OCI-LY3 (cell line): Measurements from ENCODE around the gene AHDC1.

Experiments
- H2AFZ ChIP-seq: fragments of 200-600, 300-600 bp; shearing (Covaris generic); 2 replicates; pipeline ENCODE4 v1.6.0; 2014; ENCODE audit warnings: antibody characterized with exemption, low read depth, low read length
- H3K27ac ChIP-seq: fragments of 200-600, 300-600 bp; sonication (generic); 2 replicates; pipeline ENCODE4 v1.5.1; 2014; ENCODE audit warnings: mild to moderate bottlenecking, low read length, moderate library complexity, mixed read lengths
- H3K27me3 ChIP-seq: fragments of 200-600, 300-600 bp; sonication (generic); 2 replicates; pipeline ENCODE4 v1.6.1; 2014; ENCODE audit warnings: low read depth, low read length, mixed read lengths
- H3K36me3 ChIP-seq: fragments of 200-600, 300-600 bp; sonication (generic); replicated peaks from 2 replicates; pipeline ENCODE3; 2014; ENCODE audit warnings: low read depth, low read length, mixed read lengths
- H3K4me1 ChIP-seq: fragments of 300-600, 200-600 bp; sonication (generic); 2 replicates; pipeline ENCODE4 v1.6.1; 2014; ENCODE audit warnings: low read length, mixed read lengths
- H3K4me2 ChIP-seq: fragments of 200-600, 300-600 bp; sonication (generic); 2 replicates; pipeline ENCODE4 v1.6.1; 2014; ENCODE audit warnings: low read length, mixed read lengths
- H3K4me3 ChIP-seq: fragments of 300-600, 200-600 bp; sonication (generic); 2 replicates; pipeline ENCODE4 v1.5.1; 2014; ENCODE audit warnings: antibody characterized with exemption, mild to moderate bottlenecking, low read length, moderate library complexity
- H3K79me2 ChIP-seq: fragments of 300-600, 200-600 bp; shearing (Covaris generic); 2 replicates; pipeline ENCODE4 v1.6.1; 2014; ENCODE audit warnings: mild to moderate bottlenecking, low read length, mixed read lengths
- H3K9ac ChIP-seq: fragments of 300-600, 200-600 bp; shearing (Covaris generic); 2 replicates; pipeline ENCODE4 v1.6.0; 2014; ENCODE audit warnings: mild to moderate bottlenecking, low read length, moderate library complexity
- H3K9me3 ChIP-seq: fragments of 200-600, 300-600 bp; shearing (Covaris generic); 2 replicates; pipeline ENCODE4 v1.6.1; 2014; ENCODE audit warnings: low read length, mixed read lengths; ENCODE audit not compliant: insufficient read depth
- H4K20me1 ChIP-seq: fragments of 200-600, 300-600 bp; sonication (generic); 2 replicates; pipeline ENCODE4 v1.6.1; 2016; ENCODE audit warnings: low read length, mixed read lengths; ENCODE audit not compliant: insufficient read depth
- CTCF ChIP-seq: fragments of 200-600, 300-600 bp; sonication (generic); IDR thresholded peaks from 2 replicates; pipeline ENCODE4 v1.5.1; 2014; ENCODE audit warnings: antibody characterized with exemption, low read length, low read depth
- EZH2phosphoT487 ChIP-seq: fragments of 200-600 bp; shearing (Covaris generic); IDR thresholded peaks from 2 replicates; pipeline ENCODE4 v1.6.1; 2018; ENCODE audit warnings: antibody characterized with exemption, mixed run types, low read depth

Gene AHDC1

GRCh38 chr1:27499142-27499541 is 104.8 kb downstream of the AHDC1 start:
- H3K27ac ChIP-seq = no peak overlapping the region
- no peaks in the 10 kb centered on the region for H3K27me3 ChIP-seq
- no peaks in the 10 kb centered on the region for H3K36me3 ChIP-seq
- H4K20me1 ChIP-seq = no peaks in the 10 kb centered on the region
- H2AFZ ChIP-seq = no peak overlapping the region
- no peaks in the 10 kb centered on the region for H3K79me2 ChIP-seq
- no peaks in the 10 kb centered on the region for H3K9me3 ChIP-seq
- TF ChIP-seq CTCF (no peak), EZH2phosphoT487 (no peak)
- no peaks in the 10 kb centered on the region; the same call in 1 of the 2 replicates for H3K4me1 ChIP-seq
- no peak overlapping the region for H3K9ac ChIP-seq
- H3K4me2 ChIP-seq = no peak overlapping the region
- H3K4me3 ChIP-seq = no peak overlapping the region

- Histone ChIP-seq H3K4me3 (peak overlapping the region; percentile 61), H3K4me2 (peak overlapping the region; percentile 61), H3K27ac (no peak overlapping the region), H3K79me2 (no peaks in the 10 kb centered on the region), H3K27me3 (no peaks in the 10 kb centered on the region), H3K9ac (0 out of 2 replicates have a peak overlapping the region, but pooled peaks have one; percentile 19), H2AFZ (peak overlapping the region; percentile 11), H3K9me3 (no peaks in the 10 kb centered on the region), H4K20me1 (no peaks in the 10 kb centered on the region), H3K36me3 (no peaks in the 10 kb centered on the region), H3K4me1 (peaks cover 17% of the 10 kb centered on the region)
- no peak for TF ChIP-seq EZH2phosphoT487
- no peak for TF ChIP-seq CTCF
Observed at GRCh38 chr1:27496604-27497155, 107.3 kb downstream of the AHDC1 start.

- Histone ChIP-seq H3K9ac (peak overlapping the region; percentile 51; the same call in 1 of the 2 replicates), H3K9me3 (no peaks in the 10 kb centered on the region), H2AFZ (peak overlapping the region; percentile 75), H3K4me3 (peak overlapping the region; percentile 30; the same call in 1 of the 2 replicates), H3K27ac (peak overlapping the region; percentile 74), H3K4me2 (peak overlapping the region; percentile 72), H4K20me1 (peaks cover 10% of the 10 kb centered on the region; the same call in 1 of the 2 replicates), H3K36me3 (no peaks in the 10 kb centered on the region), H3K4me1 (peaks cover 37% of the 10 kb centered on the region), H3K79me2 (peaks cover 21% of the 10 kb centered on the region), H3K27me3 (no peaks in the 10 kb centered on the region)
- TF ChIP-seq EZH2phosphoT487 (no peak), CTCF (no peak)
Observed at GRCh38 chr1:27492796-27493195, 111.1 kb downstream of the AHDC1 start.

DNA sequence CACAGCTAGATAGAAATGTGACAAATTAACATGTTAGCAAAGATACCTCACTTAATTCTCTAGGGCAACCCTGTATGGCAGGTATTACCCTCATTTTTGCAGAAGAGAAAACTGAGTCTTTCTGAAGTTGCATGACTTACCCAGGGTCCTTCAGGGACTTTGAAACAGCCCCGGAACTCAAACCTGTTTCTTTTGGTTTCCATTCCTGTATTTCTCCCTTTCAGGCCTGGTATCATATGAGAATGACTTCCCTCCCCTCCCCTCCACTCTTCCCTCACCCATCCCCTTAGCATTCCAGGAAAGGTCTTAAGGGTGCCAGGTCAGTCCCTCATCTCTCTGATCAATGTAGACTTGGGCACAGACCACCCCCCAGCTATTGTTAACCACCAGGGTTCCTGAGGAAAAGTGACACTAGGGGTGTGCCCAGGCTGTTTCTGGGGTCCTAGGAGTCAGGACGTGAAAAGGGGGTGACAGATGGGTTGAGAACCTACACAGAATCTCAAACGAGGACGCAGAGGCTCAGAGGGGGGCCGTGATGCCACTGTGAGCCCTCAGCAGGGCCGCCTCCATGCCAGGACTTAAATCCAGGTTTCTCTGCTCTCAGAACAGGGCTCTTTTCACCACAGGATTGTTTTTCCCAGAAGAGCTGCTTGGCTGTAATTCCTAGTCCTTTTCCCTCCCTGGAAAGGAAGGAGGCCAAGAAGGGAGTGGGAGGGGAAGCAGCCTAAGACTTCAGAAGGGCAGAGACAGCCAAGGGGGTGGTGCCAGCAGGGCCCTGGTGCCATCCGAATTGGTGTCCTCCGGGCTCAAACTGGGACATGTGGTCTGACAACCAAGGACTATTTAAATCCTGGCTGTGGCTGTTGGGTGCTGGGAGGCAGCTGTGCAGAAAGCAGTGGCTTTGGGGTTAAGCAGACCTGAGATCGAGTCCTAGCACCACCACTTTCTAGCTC is 111.9 kb downstream of the AHDC1 start:
- Histone ChIP-seq H3K9me3 (no peaks in the 10 kb centered on the region), H3K27me3 (no peaks in the 10 kb centered on the region), H4K20me1 (peaks cover 11% of the 10 kb centered on the region; the same call in 1 of the 2 replicates), H3K4me3 (peak overlapping the region; percentile 30; the same call in 1 of the 2 replicates), H3K79me2 (peaks cover 25% of the 10 kb centered on the region), H3K27ac (peak overlapping the region; percentile 74), H3K9ac (peak overlapping the region; percentile 51; the same call in 1 of the 2 replicates), H3K36me3 (no peaks in the 10 kb centered on the region), H3K4me2 (peak overlapping the region; percentile 72), H3K4me1 (peaks cover 38% of the 10 kb centered on the region), H2AFZ (peak overlapping the region; percentile 75)
- TF ChIP-seq CTCF (no peak), EZH2phosphoT487 (no peak)
